Hematopoietic multipotent progenitor cell treated with erythropoietin and hydrocortisone succinate and interleukin-3 and kit ligand, for 6 days (in vitro differentiated cells): ENCODE measurements around the gene SLC6A4.
"Not testable (repeated sequence)": the region's sequence is repeated elsewhere in the genome, so short reads cannot be mapped to it uniquely, and the experiment has no call there.

Source experiments
- DNase-seq: peaks from one replicate; pipeline ENCODE4 v3.0.0-alpha.2; 2015

The SLC6A4 gene

GRCh38 chr17:30238003-30238344 lies 2.5 kb upstream of the SLC6A4 start:
- no peak for DNase-seq

- DNase-seq, result no peak
These were observed 2.0 kb upstream of the SLC6A4 start for GRCh38 chr17:30237296-30238002.

- DNase-seq, result peak; percentile 41
These were observed 1.3 kb upstream of the SLC6A4 start for GRCh38 chr17:30236766-30237165.

- no peak for DNase-seq
These were observed 764 bp upstream of the SLC6A4 start for GRCh38 chr17:30236297-30236624.

GRCh38 chr17:30234964-30235363 lies 533 bp downstream of the SLC6A4 start:
- no peak for DNase-seq

- DNase-seq, result no peak
These were observed 1.2 kb downstream of the SLC6A4 start for GRCh38 chr17:30234296-30234695.

- no peak for DNase-seq
These were observed 2.6 kb downstream of the SLC6A4 start for GRCh38 chr17:30232824-30233427.

- DNase-seq, result no peak
These were observed 3.3 kb downstream of the SLC6A4 start for GRCh38 chr17:30232015-30232823.

- no peak for DNase-seq
These were observed 4.8 kb downstream of the SLC6A4 start for GRCh38 chr17:30230596-30231125.

- DNase-seq, result not testable (repeated sequence)
These were observed 5.5 kb downstream of the SLC6A4 start for GRCh38 chr17:30230009-30230408.

- no peak for DNase-seq
These were observed 6.5 kb downstream of the SLC6A4 start for GRCh38 chr17:30229012-30229411.

- no peak for DNase-seq
These were observed 7.5 kb downstream of the SLC6A4 start for GRCh38 chr17:30228011-30228410.

GRCh38 chr17:30226878-30227277 lies 8.6 kb downstream of the SLC6A4 start:
- no peak for DNase-seq

- DNase-seq, result no peak
These were observed 9.5 kb downstream of the SLC6A4 start for GRCh38 chr17:30225919-30226553.

- DNase-seq, result no peak
These were observed 10.4 kb downstream of the SLC6A4 start for GRCh38 chr17:30225112-30225511.

- no peak for DNase-seq
These were observed 11.0 kb downstream of the SLC6A4 start for GRCh38 chr17:30224419-30224960.

GRCh38 chr17:30222721-30223175 lies 12.7 kb downstream of the SLC6A4 start:
- no peak for DNase-seq

- DNase-seq, result no peak
These were observed 13.2 kb downstream of the SLC6A4 start for GRCh38 chr17:30222251-30222650.

GRCh38 chr17:30221346-30221745 lies 14.2 kb downstream of the SLC6A4 start:
- DNase-seq, result no peak

- DNase-seq, result no peak
These were observed 15.1 kb downstream of the SLC6A4 start for GRCh38 chr17:30220414-30220813.

GRCh38 chr17:30219833-30220232 lies 15.7 kb downstream of the SLC6A4 start:
- DNase-seq, result no peak

- no peak for DNase-seq
These were observed 16.2 kb downstream of the SLC6A4 start for GRCh38 chr17:30219315-30219714.

- DNase-seq, result no peak
These were observed 16.7 kb downstream of the SLC6A4 start for GRCh38 chr17:30218799-30219198.
